ENCODE results near the gene RWDD3.

GRCh38 chr1:95265106-95265505, 31.1 kb downstream of the RWDD3 start:
- TF ChIP-seq POLR2AphosphoS5 (IDR thresholded peaks at IDR 0.05; ENCODE audit: insufficient read depth, low read depth, low read length) (no peak), CTCF (IDR thresholded peaks at IDR 0.05; ENCODE audit: extremely low read depth in 1 of 2, insufficient read depth in 1 of 2, low read depth in 1 of 2, low read length in 2 of 2) (no peak), FOS (IDR thresholded peaks at IDR 0.05; ENCODE audit: borderline replicate concordance, insufficient read depth, low read length) (no peak), POLR2A (IDR thresholded peaks at IDR 0.05; ENCODE audit: low read depth, low read length) (no peak)
